HG03097 (cell line): ENCODE data around the gene MCM3.

ENCODE experiments used
- ATAC-seq: cut with Tn5 transposase; IDR thresholded peaks from one replicate; pipeline ENCODE4 v1.9.1; 2021; ENCODE audit not compliant: unreplicated experiment, low FRiP score

The MCM3 gene

GRCh38 chr6:52304983-52305390 is 20.4 kb upstream of the MCM3 start:
- ATAC-seq, result peak; percentile 44

GRCh38 chr6:52303178-52303577 is 18.6 kb upstream of the MCM3 start:
- no peak for ATAC-seq

- no peak for ATAC-seq
Observed at GRCh38 chr6:52301326-52301725, 16.8 kb upstream of the MCM3 start.

- no peak for ATAC-seq
Observed at GRCh38 chr6:52300489-52300931, 16.0 kb upstream of the MCM3 start.

GRCh38 chr6:52299653-52300052 is 15.1 kb upstream of the MCM3 start:
- no peak for ATAC-seq

GRCh38 chr6:52297433-52297832 is 12.9 kb upstream of the MCM3 start:
- ATAC-seq, result no peak

GRCh38 chr6:52293067-52293466 is 8.5 kb upstream of the MCM3 start:
- ATAC-seq, result no peak

GRCh38 chr6:52288841-52289240 is 4.3 kb upstream of the MCM3 start:
- ATAC-seq, result no peak

GRCh38 chr6:52288216-52288615 is 3.7 kb upstream of the MCM3 start:
- ATAC-seq, result no peak

- no peak for ATAC-seq
Observed at GRCh38 chr6:52286798-52287432, 2.4 kb upstream of the MCM3 start.

GRCh38 chr6:52285177-52286068 is 881 bp upstream of the MCM3 start:
- no peak for ATAC-seq

GRCh38 chr6:52284131-52284459 is 447 bp downstream of the MCM3 start:
- peak; percentile 10 for ATAC-seq

- ATAC-seq, result no peak
Observed at GRCh38 chr6:52283111-52283510, 1.4 kb downstream of the MCM3 start.

GRCh38 chr6:52276130-52276529 is 8.4 kb downstream of the MCM3 start:
- no peak for ATAC-seq

GRCh38 chr6:52271852-52272460 is 12.6 kb downstream of the MCM3 start:
- no peak for ATAC-seq

GRCh38 chr6:52263709-52264540 is 20.6 kb downstream of the MCM3 start:
- ATAC-seq, result no peak

GRCh38 chr6:52262620-52263344 is 21.8 kb downstream of the MCM3 start:
- no peak for ATAC-seq

- ATAC-seq, result no peak
Observed at GRCh38 chr6:52261229-52261628, 23.3 kb downstream of the MCM3 start.

- ATAC-seq, result no peak
Observed at GRCh38 chr6:52260634-52261033, 23.9 kb downstream of the MCM3 start.

- no peak for ATAC-seq
Observed at GRCh38 chr6:52255434-52255833, 29.1 kb downstream of the MCM3 start.
